ENCODE measurements around the gene MRPS16. TPM values are rescaled to one million over a fixed set of nuclear protein-coding genes. Genes with fewer than 3 reads are reported as not detected.

The MRPS16 gene
- total and polyA plus RNA-seq, 9 of the 15 experiments (the other 6 are each of a cell fraction or from before 2014, with no cell fraction given), result 65.0 to 239 (median 146) TPM

DNA sequence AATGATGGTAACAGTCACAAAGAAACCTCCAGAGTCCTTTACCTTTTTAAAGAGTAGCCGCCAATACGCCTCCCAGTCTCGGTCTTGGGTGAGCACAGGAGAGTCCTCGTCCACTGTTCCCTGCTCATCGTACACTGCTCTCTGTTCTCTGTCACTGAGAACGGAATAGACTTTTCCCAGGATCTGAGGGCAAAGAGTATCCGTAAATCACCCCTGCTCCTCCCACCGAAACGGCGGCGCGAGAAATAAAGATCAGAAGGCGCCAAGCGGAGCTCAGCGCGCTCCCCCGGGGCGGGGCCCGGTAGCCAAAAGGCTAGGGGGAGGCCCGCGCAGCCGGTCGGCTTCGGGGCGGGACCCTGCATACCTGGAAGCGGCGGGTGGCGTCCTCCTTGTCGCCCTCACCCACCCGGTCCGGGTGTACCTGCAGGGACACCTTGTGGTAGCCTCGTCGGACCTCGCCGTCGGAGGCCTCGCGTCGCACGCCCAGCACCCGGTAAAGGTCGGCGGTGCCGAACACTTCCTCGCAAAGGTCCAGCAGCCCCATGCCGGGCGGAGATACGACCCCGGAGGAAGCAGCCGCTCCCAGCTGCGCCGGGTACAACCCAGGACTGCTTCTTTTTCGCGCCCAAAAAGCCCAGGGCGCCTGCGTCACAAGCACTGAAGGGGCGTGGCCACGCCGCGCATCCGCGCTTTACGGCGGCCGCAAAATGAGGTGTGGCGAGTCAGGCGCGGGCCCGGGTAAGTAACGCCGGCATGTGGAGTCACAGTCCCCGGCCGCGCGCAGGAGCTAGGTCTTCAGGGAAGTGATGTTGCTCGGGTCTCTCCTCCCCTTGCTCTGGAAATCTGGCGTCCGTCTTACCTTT lies 5.6 kb downstream of the MRPS16 start, which contains the start of gene DNAJC9 (continued):
- peak; percentile 94 for TF ChIP-seq KLF1 (tag; IDR thresholded peaks at IDR 0.05)
- peak in 1 of 2 experiments; percentile 3; a peak in 3 of 4 replicates for TF ChIP-seq RAD21 (CRISPR knock-in tag; conservative IDR thresholded peaks at IDR 0.05 in 1 of 2, IDR thresholded peaks at IDR 0.05 in 1 of 2)
- no peak; the same call in 1 of the 2 replicates for TF ChIP-seq ZNF518B (CRISPR knock-in tag; IDR thresholded peaks at IDR 0.05)
- no peak for TF ChIP-seq ZNF79 (CRISPR knock-in tag; IDR thresholded peaks at IDR 0.05; ENCODE audit: low read depth)
- TF ChIP-seq YBX1 (IDR thresholded peaks at IDR 0.05), result no peak
- no peak for TF ChIP-seq ZBTB8A (IDR thresholded peaks at IDR 0.05; ENCODE audit: partially characterized antibody)
- TF ChIP-seq TARDBP (IDR thresholded peaks at IDR 0.05), result peak; percentile 86; the same call in 1 of the 2 replicates
- TF ChIP-seq, protein P1, sequence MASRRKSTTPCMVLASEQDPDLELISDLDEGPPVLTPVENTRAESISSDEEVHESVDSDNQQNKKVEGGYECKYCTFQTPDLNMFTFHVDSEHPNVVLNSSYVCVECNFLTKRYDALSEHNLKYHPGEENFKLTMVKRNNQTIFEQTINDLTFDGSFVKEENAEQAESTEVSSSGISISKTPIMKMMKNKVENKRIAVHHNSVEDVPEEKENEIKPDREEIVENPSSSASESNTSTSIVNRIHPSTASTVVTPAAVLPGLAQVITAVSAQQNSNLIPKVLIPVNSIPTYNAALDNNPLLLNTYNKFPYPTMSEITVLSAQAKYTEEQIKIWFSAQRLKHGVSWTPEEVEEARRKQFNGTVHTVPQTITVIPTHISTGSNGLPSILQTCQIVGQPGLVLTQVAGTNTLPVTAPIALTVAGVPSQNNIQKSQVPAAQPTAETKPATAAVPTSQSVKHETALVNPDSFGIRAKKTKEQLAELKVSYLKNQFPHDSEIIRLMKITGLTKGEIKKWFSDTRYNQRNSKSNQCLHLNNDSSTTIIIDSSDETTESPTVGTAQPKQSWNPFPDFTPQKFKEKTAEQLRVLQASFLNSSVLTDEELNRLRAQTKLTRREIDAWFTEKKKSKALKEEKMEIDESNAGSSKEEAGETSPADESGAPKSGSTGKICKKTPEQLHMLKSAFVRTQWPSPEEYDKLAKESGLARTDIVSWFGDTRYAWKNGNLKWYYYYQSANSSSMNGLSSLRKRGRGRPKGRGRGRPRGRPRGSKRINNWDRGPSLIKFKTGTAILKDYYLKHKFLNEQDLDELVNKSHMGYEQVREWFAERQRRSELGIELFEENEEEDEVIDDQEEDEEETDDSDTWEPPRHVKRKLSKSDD (conservative IDR thresholded peaks at IDR 0.05; ENCODE audit: low read length), result no peak
- TF ChIP-seq RBM15 (IDR thresholded peaks at IDR 0.05; ENCODE audit: insufficient read depth, low read length), result no peak
- TF ChIP-seq ARID3B (CRISPR knock-in tag; IDR thresholded peaks at IDR 0.05; ENCODE audit: borderline replicate concordance), result peak; percentile 77; the same call in 1 of the 2 replicates
- TF ChIP-seq YY1 (IDR thresholded peaks at IDR 0.05; ENCODE audit: borderline replicate concordance in 1 of 3, control insufficient read depth in 1 of 3, extremely low read depth in 1 of 3, insufficient read depth in 3 of 3, insufficient read length in 1 of 3, insufficient replicate concordance in 2 of 3, low read depth in 1 of 3, low read length in 2 of 3), result peak in 2 of 3 experiments; percentile 54 to 71
- TF ChIP-seq HOXB6 (CRISPR knock-in tag; IDR thresholded peaks at IDR 0.05; ENCODE audit: borderline replicate concordance), result no peak
- TF ChIP-seq, protein P2, sequence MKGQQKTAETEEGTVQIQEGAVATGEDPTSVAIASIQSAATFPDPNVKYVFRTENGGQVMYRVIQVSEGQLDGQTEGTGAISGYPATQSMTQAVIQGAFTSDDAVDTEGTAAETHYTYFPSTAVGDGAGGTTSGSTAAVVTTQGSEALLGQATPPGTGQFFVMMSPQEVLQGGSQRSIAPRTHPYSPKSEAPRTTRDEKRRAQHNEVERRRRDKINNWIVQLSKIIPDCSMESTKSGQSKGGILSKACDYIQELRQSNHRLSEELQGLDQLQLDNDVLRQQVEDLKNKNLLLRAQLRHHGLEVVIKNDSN (CRISPR knock-in tag; IDR thresholded peaks at IDR 0.05), result peak; percentile 81
- no peak for TF ChIP-seq SIX5 (IDR thresholded peaks at IDR 0.05; ENCODE audit: borderline replicate concordance in 1 of 2, insufficient read depth in 1 of 2, low read depth in 1 of 2, low read length in 2 of 2)
